Osteocyte (in vitro differentiated cells): ENCODE measurements around the gene ZBED6. TPM values are rescaled to one million over a fixed set of nuclear protein-coding genes. Genes with fewer than 3 reads are reported as not detected.

ENCODE experiments used
- DNase-seq: peaks from one replicate; pipeline ENCODE4 v3.0.0; 2021; ENCODE audit warnings: mixed read lengths; ENCODE audit not compliant: unreplicated experiment; ENCODE audit errors: extremely low spot score
- H3K27ac Mint-ChIP-seq: one replicate; pipeline ENCODE4 v1.8.0; 2021; ENCODE audit warnings: mild to moderate bottlenecking, mixed read lengths; ENCODE audit not compliant: unreplicated experiment
- H3K27me3 Mint-ChIP-seq: one replicate; pipeline ENCODE4 v1.8.0; 2021; ENCODE audit warnings: mixed read lengths; ENCODE audit not compliant: unreplicated experiment
- H3K36me3 Mint-ChIP-seq: one replicate; pipeline ENCODE4 v1.8.0; 2021; ENCODE audit warnings: mixed read lengths; ENCODE audit not compliant: unreplicated experiment
- H3K4me1 Mint-ChIP-seq: one replicate; pipeline ENCODE4 v1.8.0; 2021; ENCODE audit warnings: mixed read lengths; ENCODE audit not compliant: unreplicated experiment
- H3K4me3 Mint-ChIP-seq: one replicate; pipeline ENCODE4 v1.8.0; 2021; ENCODE audit warnings: mild to moderate bottlenecking, moderate library complexity, mixed read lengths; ENCODE audit not compliant: unreplicated experiment
- H3K9me3 Mint-ChIP-seq: one replicate; pipeline ENCODE4 v1.8.0; 2021; ENCODE audit warnings: mixed read lengths; ENCODE audit not compliant: unreplicated experiment
- CTCF ChIP-seq: fragments of 200-600 bp; sonication (generic); IDR thresholded peaks from 2 replicates; pipeline ENCODE4 v1.5.0; 2021; ENCODE audit warnings: antibody characterized with exemption, mild to moderate bottlenecking, moderate library complexity
- total RNA-seq: library from RNA; stranded (reverse); gene quantifications from 2 replicates; pipeline ENCODE4 v1.2.1, GENCODE V29; 2021

The ZBED6 gene
- total RNA-seq, 1 donor from 2014 or later = 43.4 TPM

GRCh38 chr1:203796236-203796605, 798 bp downstream of the ZBED6 start:
- Mint-ChIP-seq H3K27ac (peak overlapping the region; percentile 98), H3K27me3 (no peaks in the 10 kb centered on the region), H3K9me3 (peaks cover 5% of the 10 kb centered on the region), H3K36me3 (peaks cover 22% of the 10 kb centered on the region), H3K4me3 (peak overlapping the region; percentile 96), H3K4me1 (peaks cover 37% of the 10 kb centered on the region)
- TF ChIP-seq CTCF = no peak
- DNase-seq = no peak

- H3K4me1 Mint-ChIP-seq = peaks cover 45% of the 10 kb centered on the region
- peak overlapping the region; percentile 96 for H3K4me3 Mint-ChIP-seq
- peaks cover 5% of the 10 kb centered on the region for H3K9me3 Mint-ChIP-seq
- DNase-seq = no peak
- peaks cover 22% of the 10 kb centered on the region for H3K36me3 Mint-ChIP-seq
- no peaks in the 10 kb centered on the region for H3K27me3 Mint-ChIP-seq
- TF ChIP-seq CTCF = no peak
- H3K27ac Mint-ChIP-seq = peak overlapping the region; percentile 98
Observed at GRCh38 chr1:203797216-203797615, 1.8 kb downstream of the ZBED6 start.

GRCh38 chr1:203797948-203798655, 2.7 kb downstream of the ZBED6 start:
- H3K27ac Mint-ChIP-seq = no peak overlapping the region
- peak overlapping the region; percentile 44 for H3K4me3 Mint-ChIP-seq
- TF ChIP-seq CTCF = no peak
- H3K4me1 Mint-ChIP-seq = peaks cover 52% of the 10 kb centered on the region
- H3K27me3 Mint-ChIP-seq = no peaks in the 10 kb centered on the region
- peaks cover 28% of the 10 kb centered on the region for H3K36me3 Mint-ChIP-seq
- peaks cover 5% of the 10 kb centered on the region for H3K9me3 Mint-ChIP-seq
- no peak for DNase-seq

GRCh38 chr1:203799157-203799556, 3.7 kb downstream of the ZBED6 start:
- no peak overlapping the region for H3K27ac Mint-ChIP-seq
- no peak overlapping the region for H3K4me3 Mint-ChIP-seq
- peaks cover 5% of the 10 kb centered on the region for H3K9me3 Mint-ChIP-seq

GRCh38 chr1:203799971-203800370, 4.5 kb downstream of the ZBED6 start:
- no peak for TF ChIP-seq CTCF
- no peak overlapping the region for H3K4me3 Mint-ChIP-seq
- peaks cover 55% of the 10 kb centered on the region for H3K4me1 Mint-ChIP-seq
- peaks cover 40% of the 10 kb centered on the region for H3K36me3 Mint-ChIP-seq
- no peaks in the 10 kb centered on the region for H3K27me3 Mint-ChIP-seq
- no peak overlapping the region for H3K27ac Mint-ChIP-seq
- H3K9me3 Mint-ChIP-seq = peaks cover 5% of the 10 kb centered on the region
- DNase-seq = no peak

More at GRCh38 chr1:203799157-203799556, 3.7 kb downstream of the ZBED6 start:
- DNase-seq = no peak
- no peak for TF ChIP-seq CTCF
- H3K4me1 Mint-ChIP-seq = peaks cover 57% of the 10 kb centered on the region
- H3K27me3 Mint-ChIP-seq = no peaks in the 10 kb centered on the region
- H3K36me3 Mint-ChIP-seq = peaks cover 35% of the 10 kb centered on the region
